Measurements from ENCODE around the gene ZNF428.

ZNF428 gene

DNA sequence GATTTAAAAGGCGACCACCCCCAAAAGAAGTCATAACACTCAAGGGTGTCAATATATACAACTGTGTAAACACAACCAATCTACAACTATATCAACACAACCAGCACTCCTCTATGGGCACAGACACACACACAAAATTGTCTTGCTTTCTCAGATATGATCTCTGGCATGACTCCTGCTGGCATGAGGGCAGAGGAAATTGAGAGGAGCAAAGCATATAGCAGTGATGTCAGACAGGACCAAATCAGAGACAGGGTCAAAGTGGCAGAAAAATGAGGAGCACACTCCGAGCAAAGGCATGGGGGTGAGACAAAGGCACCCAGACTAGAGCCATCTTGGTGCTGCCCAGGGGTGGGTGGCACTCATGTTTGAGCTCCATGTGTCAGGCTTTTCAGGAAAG, 33.1 kb downstream of the ZNF428 start:
- TF ChIP-seq, protein P1, sequence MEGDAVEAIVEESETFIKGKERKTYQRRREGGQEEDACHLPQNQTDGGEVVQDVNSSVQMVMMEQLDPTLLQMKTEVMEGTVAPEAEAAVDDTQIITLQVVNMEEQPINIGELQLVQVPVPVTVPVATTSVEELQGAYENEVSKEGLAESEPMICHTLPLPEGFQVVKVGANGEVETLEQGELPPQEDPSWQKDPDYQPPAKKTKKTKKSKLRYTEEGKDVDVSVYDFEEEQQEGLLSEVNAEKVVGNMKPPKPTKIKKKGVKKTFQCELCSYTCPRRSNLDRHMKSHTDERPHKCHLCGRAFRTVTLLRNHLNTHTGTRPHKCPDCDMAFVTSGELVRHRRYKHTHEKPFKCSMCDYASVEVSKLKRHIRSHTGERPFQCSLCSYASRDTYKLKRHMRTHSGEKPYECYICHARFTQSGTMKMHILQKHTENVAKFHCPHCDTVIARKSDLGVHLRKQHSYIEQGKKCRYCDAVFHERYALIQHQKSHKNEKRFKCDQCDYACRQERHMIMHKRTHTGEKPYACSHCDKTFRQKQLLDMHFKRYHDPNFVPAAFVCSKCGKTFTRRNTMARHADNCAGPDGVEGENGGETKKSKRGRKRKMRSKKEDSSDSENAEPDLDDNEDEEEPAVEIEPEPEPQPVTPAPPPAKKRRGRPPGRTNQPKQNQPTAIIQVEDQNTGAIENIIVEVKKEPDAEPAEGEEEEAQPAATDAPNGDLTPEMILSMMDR (IDR thresholded peaks at IDR 0.05; ENCODE audit: low read length), result no peak
- no peak for TF ChIP-seq EZH2 (IDR thresholded peaks at IDR 0.05; ENCODE audit: borderline replicate concordance, low read length)
- Histone ChIP-seq H3K27ac (ENCODE audit: low read depth, low read length, poor library complexity, severe bottlenecking) (no peak overlapping the region), H3K36me3 (ENCODE audit: insufficient read depth, low read length) (no peaks in the 10 kb centered on the region; the same call in 1 of the 2 replicates), H3K9ac (ENCODE audit: low read length) (no peak overlapping the region), H3K9me2 (ENCODE audit: low read depth, low read length) (no peaks in the 10 kb centered on the region), H3K27me3 (ENCODE audit: insufficient read depth, low read length) (no peaks in the 10 kb centered on the region), H3K4me2 (ENCODE audit: low read length) (no peak overlapping the region), H3K9me3 (ENCODE audit: low read length) (no peaks in the 10 kb centered on the region), H2AFZ (ENCODE audit: low read length) (no peak overlapping the region), H3K79me2 (ENCODE audit: insufficient read depth, low read length) (no peaks in the 10 kb centered on the region), H3K4me3 (ENCODE audit: low read depth, low read length, poor library complexity, severe bottlenecking) (no peak overlapping the region), H4K20me1 (ENCODE audit: insufficient read depth, low read length) (no peaks in the 10 kb centered on the region), H3F3A (ENCODE audit: insufficient read depth, low read length) (no peaks in the 10 kb centered on the region), H3K4me1 (ENCODE audit: insufficient read depth, low read length, severe bottlenecking) (peaks cover 20% of the 10 kb centered on the region)

DNA sequence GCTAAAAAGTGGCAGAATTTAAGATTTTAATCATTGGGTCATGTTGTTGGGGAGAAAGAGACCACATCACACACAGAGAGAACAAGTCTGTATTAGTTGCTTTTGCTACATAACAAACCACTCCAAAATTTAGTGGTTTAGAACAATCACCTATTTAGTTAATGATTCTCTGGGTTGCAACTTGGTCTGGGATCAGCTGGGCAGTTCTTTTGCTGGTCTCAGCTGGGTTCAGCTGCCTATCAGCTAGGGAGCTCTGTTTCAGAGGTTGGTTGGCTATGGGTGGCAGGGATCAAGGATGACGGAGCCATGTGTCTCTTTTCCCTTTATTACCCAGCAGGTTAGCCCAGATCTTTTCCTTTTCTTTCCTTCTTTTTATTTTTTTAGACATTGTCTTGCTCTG, 34.9 kb downstream of the ZNF428 start:
- Histone ChIP-seq H2AFZ (ENCODE audit: low read length) (peak overlapping the region; percentile 56; the same call in 1 of the 2 replicates), H3K27ac (ENCODE audit: low read depth, low read length, poor library complexity, severe bottlenecking) (peak overlapping the region; percentile 36), H3F3A (ENCODE audit: insufficient read depth, low read length) (no peaks in the 10 kb centered on the region), H3K9me2 (ENCODE audit: low read depth, low read length) (no peaks in the 10 kb centered on the region), H3K27me3 (ENCODE audit: insufficient read depth, low read length) (no peaks in the 10 kb centered on the region), H3K36me3 (ENCODE audit: insufficient read depth, low read length) (no peaks in the 10 kb centered on the region), H4K20me1 (ENCODE audit: insufficient read depth, low read length) (no peaks in the 10 kb centered on the region), H3K4me3 (ENCODE audit: low read depth, low read length, poor library complexity, severe bottlenecking) (no peak overlapping the region), H3K79me2 (ENCODE audit: insufficient read depth, low read length) (no peaks in the 10 kb centered on the region), H3K9ac (ENCODE audit: low read length) (no peak overlapping the region), H3K4me2 (ENCODE audit: low read length) (no peak overlapping the region), H3K4me1 (ENCODE audit: insufficient read depth, low read length, severe bottlenecking) (peaks cover 15% of the 10 kb centered on the region), H3K9me3 (ENCODE audit: low read length) (no peaks in the 10 kb centered on the region)
- no peak for TF ChIP-seq EZH2 (IDR thresholded peaks at IDR 0.05; ENCODE audit: borderline replicate concordance, low read length)
- TF ChIP-seq, protein P1 (IDR thresholded peaks at IDR 0.05; ENCODE audit: low read length), result no peak

DNA sequence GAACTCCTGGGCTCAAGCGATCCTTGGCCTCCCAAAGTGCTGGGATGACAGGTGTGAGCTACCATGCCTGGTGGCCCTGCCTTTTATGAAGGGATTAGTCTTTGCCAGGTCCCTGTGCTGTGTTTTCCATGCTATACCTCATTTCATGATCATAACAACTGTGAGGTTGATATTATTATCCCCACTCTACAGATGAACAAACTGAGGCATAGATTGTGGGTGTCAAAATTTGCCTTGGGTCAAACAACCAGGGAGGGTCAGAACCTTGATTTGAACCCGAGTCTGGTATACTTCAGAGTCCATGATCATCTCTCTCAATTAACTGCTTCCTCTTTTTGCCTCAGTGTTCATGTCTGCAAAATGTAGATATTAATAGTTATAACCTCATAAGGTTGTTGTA, 36.9 kb downstream of the ZNF428 start:
- Histone ChIP-seq H3K27ac (ENCODE audit: low read depth, low read length, poor library complexity, severe bottlenecking) (no peak overlapping the region), H3F3A (ENCODE audit: insufficient read depth, low read length) (no peaks in the 10 kb centered on the region), H2AFZ (ENCODE audit: low read length) (no peak overlapping the region), H3K27me3 (ENCODE audit: insufficient read depth, low read length) (no peaks in the 10 kb centered on the region), H3K4me1 (ENCODE audit: insufficient read depth, low read length, severe bottlenecking) (peaks cover 15% of the 10 kb centered on the region), H4K20me1 (ENCODE audit: insufficient read depth, low read length) (no peaks in the 10 kb centered on the region), H3K4me2 (ENCODE audit: low read length) (no peak overlapping the region), H3K36me3 (ENCODE audit: insufficient read depth, low read length) (no peaks in the 10 kb centered on the region), H3K9me3 (ENCODE audit: low read length) (no peaks in the 10 kb centered on the region), H3K79me2 (ENCODE audit: insufficient read depth, low read length) (no peaks in the 10 kb centered on the region), H3K9ac (ENCODE audit: low read length) (no peak overlapping the region), H3K9me2 (ENCODE audit: low read depth, low read length) (no peaks in the 10 kb centered on the region), H3K4me3 (ENCODE audit: low read depth, low read length, poor library complexity, severe bottlenecking) (no peak overlapping the region)
- no peak for TF ChIP-seq EZH2 (IDR thresholded peaks at IDR 0.05; ENCODE audit: borderline replicate concordance, low read length)
- TF ChIP-seq, protein P1 (IDR thresholded peaks at IDR 0.05; ENCODE audit: low read length), result no peak

Data from OCI-LY1 (cell line).